ENCODE results near the gene TEKT5. TPM values are rescaled to one million over a fixed set of nuclear protein-coding genes. Genes with fewer than 3 reads are reported as not detected.

The TEKT5 gene
- total and polyA plus RNA-seq, 9 of the 15 experiments (the other 6 are each of a cell fraction or from before 2014, with no cell fraction given): 0.10 to 0.19 TPM; not detected in 7

GRCh38 chr16:10616419-10616755, 78.3 kb downstream of the TEKT5 start (continued):
- TF ChIP-seq LARP7 (IDR thresholded peaks at IDR 0.05) (no peak), ZNF512 (tag; IDR thresholded peaks at IDR 0.05) (no peak), ZNF586 (CRISPR knock-in tag; conservative IDR thresholded peaks at IDR 0.05) (no peak), L3MBTL2 (IDR thresholded peaks at IDR 0.05) (no peak), RBM22 (IDR thresholded peaks at IDR 0.05; ENCODE audit: low read depth, low read length, poor library complexity, severe bottlenecking) (no peak), SNAPC5 (CRISPR knock-in tag; IDR thresholded peaks at IDR 0.05) (no peak), ETV5 (CRISPR knock-in tag; IDR thresholded peaks at IDR 0.05; ENCODE audit: low read depth) (no peak), CREBBP (IDR thresholded peaks at IDR 0.05; ENCODE audit: low read depth, low read length) (no peak), DDX20 (tag; IDR thresholded peaks at IDR 0.05; ENCODE audit: low read depth) (no peak), MYBL2 (IDR thresholded peaks at IDR 0.05; ENCODE audit: low read depth) (no peak), MYBL2 (CRISPR knock-in tag; IDR thresholded peaks at IDR 0.05; ENCODE audit: borderline replicate concordance) (no peak)

GRCh38 chr16:10614685-10615084, 80.0 kb downstream of the TEKT5 start:
- no peaks in the 10 kb centered on the region; the same call in 1 of the 2 replicates for H4K20me1 ChIP-seq (replicated peaks; ENCODE audit: control insufficient read depth, insufficient read depth, low read length)
- no peak overlapping the region for H3K4me3 ChIP-seq
- H2AFZ ChIP-seq (ENCODE audit: low read depth, low read length): no peak overlapping the region
- H3K27me3 ChIP-seq (ENCODE audit: control insufficient read depth in 2 of 2, insufficient read depth in 2 of 2, low read length in 2 of 2): peaks cover 4 to 32% of the 10 kb centered on the region in 2 experiments; a peak in 4 of 5 replicates
- no peaks in the 10 kb centered on the region for H3K79me2 ChIP-seq (ENCODE audit: control insufficient read depth, insufficient read depth, low read length)
- ChIA-PET CTCF (ENCODE audit: low intra/inter-chr PET ratio) (no interaction called here), POLR2A (interaction anchor here (0.7 kb wide), 1 partner anchor 75 kb away, joined by 3 read pairs; no protein-coding TSS in a partner anchor)
- no peaks in the 10 kb centered on the region for H3K9me1 ChIP-seq (ENCODE audit: control insufficient read depth, insufficient read depth, low read length)
- H3K9ac ChIP-seq (ENCODE audit: insufficient read depth in 1 of 2, low read depth in 2 of 2, low read length in 2 of 2): no peak overlapping the region
- H3K4me2 ChIP-seq (ENCODE audit: insufficient read depth, low read length): no peak overlapping the region
- ATAC-seq: no peak
- intact Hi-C loops (cut with micrococcal nuclease): no loop called here
- DNase-seq (ENCODE audit: extremely low read depth in 1 of 4, low spot score in 3 of 4): no peak
- no peaks in the 10 kb centered on the region for H3K36me3 ChIP-seq (ENCODE audit: control insufficient read depth, insufficient read depth, low read length)
- in situ Hi-C loops (cut with MboI): no loop called here
- no peak for TF ChIP-seq ZNF436 (CRISPR knock-in tag; IDR thresholded peaks at IDR 0.05)
- TF ChIP-seq CXXC5 (CRISPR knock-in tag; IDR thresholded peaks at IDR 0.05): no peak
- TF ChIP-seq RFX7 (CRISPR knock-in tag; IDR thresholded peaks at IDR 0.05): no peak
- no peak for TF ChIP-seq CHCHD3 (CRISPR knock-in tag; IDR thresholded peaks at IDR 0.05)
- TF ChIP-seq SAP30 (IDR thresholded peaks at IDR 0.05; ENCODE audit: borderline replicate concordance, insufficient read depth, low read depth, low read length, poor library complexity, severe bottlenecking): no peak
- no peak for TF ChIP-seq NBN (IDR thresholded peaks at IDR 0.05; ENCODE audit: low read depth)
- TF ChIP-seq KLF10 (CRISPR knock-in tag; IDR thresholded peaks at IDR 0.05): no peak
- TF ChIP-seq TCF7 (IDR thresholded peaks at IDR 0.05; ENCODE audit: borderline replicate concordance): no peak
- no peak for TF ChIP-seq ZNF232 (CRISPR knock-in tag; IDR thresholded peaks at IDR 0.05)
- no peak for TF ChIP-seq MBD2 (IDR thresholded peaks at IDR 0.05; ENCODE audit: borderline replicate concordance, low read depth)
- no peak for TF ChIP-seq CHAMP1 (IDR thresholded peaks at IDR 0.05)
- H3K4me1 ChIP-seq (replicated peaks in 1 of 2; ENCODE audit: control insufficient read depth in 2 of 2, insufficient read depth in 2 of 2, low read length in 2 of 2): peaks cover 2 to 19% of the 10 kb centered on the region in 2 experiments; a peak in 4 of 5 replicates
- H3K27ac ChIP-seq (ENCODE audit: extremely low read depth, low read depth, low read length): no peak overlapping the region
- no TSS peak for BruUV-seq (replicated peaks)
- H3K9me3 ChIP-seq (replicated peaks; ENCODE audit: control insufficient read depth, insufficient read depth, low read depth, low read length): no peaks in the 10 kb centered on the region
- FAIRE-seq: no peak
